Measurements from ENCODE around the gene HEPACAM2.

The HEPACAM2 gene

GRCh38 chr7:93160410-93160809 is 65.9 kb downstream of the HEPACAM2 start:
- Histone ChIP-seq H3K36me3 (ENCODE audit: low read length) (peaks cover 4% of the 10 kb centered on the region; the same call in 1 of the 2 replicates), H3K9me3 (ENCODE audit: insufficient read depth, low read length) (peaks cover 17% of the 10 kb centered on the region; the same call in 1 of the 2 replicates), H3K4me3 (ENCODE audit: insufficient read depth, low read length, poor library complexity, severe bottlenecking) (no peak overlapping the region), H3F3A (ENCODE audit: insufficient read depth) (no peaks in the 10 kb centered on the region), H4K20me1 (ENCODE audit: low read depth, low read length) (no peaks in the 10 kb centered on the region; the same call in 1 of the 2 replicates), H3K27ac (ENCODE audit: low read depth, low read length) (no peak overlapping the region), H3K27me3 (ENCODE audit: low read length) (no peaks in the 10 kb centered on the region), H3K79me2 (ENCODE audit: insufficient read depth, low read length) (no peaks in the 10 kb centered on the region), H3K9ac (ENCODE audit: low read length) (no peak overlapping the region), H2AFZ (ENCODE audit: low read depth, low read length, severe bottlenecking) (no peak overlapping the region), H3K4me2 (ENCODE audit: low read depth, low read length, poor library complexity, severe bottlenecking) (no peak overlapping the region), H3K9me2 (replicated peaks; ENCODE audit: insufficient read depth, low read length) (no peaks in the 10 kb centered on the region)
- TF ChIP-seq CTCF (IDR thresholded peaks at IDR 0.05; ENCODE audit: insufficient read depth, low read length, poor library complexity, severe bottlenecking) (no peak), EZH2phosphoT487 (conservative IDR thresholded peaks at IDR 0.05; ENCODE audit: low read length) (no peak)

GRCh38 chr7:93159490-93159889 is 66.8 kb downstream of the HEPACAM2 start:
- H3K79me2 ChIP-seq (ENCODE audit: insufficient read depth, low read length): no peaks in the 10 kb centered on the region
- H4K20me1 ChIP-seq (ENCODE audit: low read depth, low read length): no peaks in the 10 kb centered on the region; the same call in 1 of the 2 replicates
- no peaks in the 10 kb centered on the region for H3K9me2 ChIP-seq (replicated peaks; ENCODE audit: insufficient read depth, low read length)
- H3K4me3 ChIP-seq (ENCODE audit: insufficient read depth, low read length, poor library complexity, severe bottlenecking): no peak overlapping the region
- H3K36me3 ChIP-seq (ENCODE audit: low read length): peaks cover 1% of the 10 kb centered on the region; the same call in 1 of the 2 replicates
- H3K27ac ChIP-seq (ENCODE audit: low read depth, low read length): no peak overlapping the region
- H3K27me3 ChIP-seq (ENCODE audit: low read length): no peaks in the 10 kb centered on the region
- peaks cover 17% of the 10 kb centered on the region; the same call in 1 of the 2 replicates for H3K9me3 ChIP-seq (ENCODE audit: insufficient read depth, low read length)
- no peak for TF ChIP-seq EZH2phosphoT487 (conservative IDR thresholded peaks at IDR 0.05; ENCODE audit: low read length)
- TF ChIP-seq CTCF (IDR thresholded peaks at IDR 0.05; ENCODE audit: insufficient read depth, low read length, poor library complexity, severe bottlenecking): no peak
- no peaks in the 10 kb centered on the region for H3F3A ChIP-seq (ENCODE audit: insufficient read depth)
- H3K9ac ChIP-seq (ENCODE audit: low read length): no peak overlapping the region
- H3K4me2 ChIP-seq (ENCODE audit: low read depth, low read length, poor library complexity, severe bottlenecking): no peak overlapping the region
- H2AFZ ChIP-seq (ENCODE audit: low read depth, low read length, severe bottlenecking): no peak overlapping the region

- H3K27ac ChIP-seq (ENCODE audit: low read depth, low read length): no peak overlapping the region
Measured at GRCh38 chr7:93156884-93157283, 69.4 kb downstream of the HEPACAM2 start.

More at GRCh38 chr7:93156884-93157283, 69.4 kb downstream of the HEPACAM2 start:
- no peak overlapping the region for H3K9ac ChIP-seq (ENCODE audit: low read length)
- H3K36me3 ChIP-seq (ENCODE audit: low read length): no peaks in the 10 kb centered on the region
- no peak overlapping the region for H2AFZ ChIP-seq (ENCODE audit: low read depth, low read length, severe bottlenecking)
- TF ChIP-seq CTCF (IDR thresholded peaks at IDR 0.05; ENCODE audit: insufficient read depth, low read length, poor library complexity, severe bottlenecking): no peak
- no peak for TF ChIP-seq EZH2phosphoT487 (conservative IDR thresholded peaks at IDR 0.05; ENCODE audit: low read length)
- no peak overlapping the region for H3K4me2 ChIP-seq (ENCODE audit: low read depth, low read length, poor library complexity, severe bottlenecking)
- no peaks in the 10 kb centered on the region for H3K27me3 ChIP-seq (ENCODE audit: low read length)
- no peaks in the 10 kb centered on the region for H3K79me2 ChIP-seq (ENCODE audit: insufficient read depth, low read length)
- no peaks in the 10 kb centered on the region for H3K9me2 ChIP-seq (replicated peaks; ENCODE audit: insufficient read depth, low read length)
- no peaks in the 10 kb centered on the region for H4K20me1 ChIP-seq (ENCODE audit: low read depth, low read length)
- H3K4me3 ChIP-seq (ENCODE audit: insufficient read depth, low read length, poor library complexity, severe bottlenecking): no peak overlapping the region
- H3K9me3 ChIP-seq (ENCODE audit: insufficient read depth, low read length): peaks cover 8% of the 10 kb centered on the region; the same call in 1 of the 2 replicates
- no peaks in the 10 kb centered on the region for H3F3A ChIP-seq (ENCODE audit: insufficient read depth)
